HL-60 (cell line): Measurements from ENCODE around the gene TACC2.

ENCODE experiments used
- DNase-seq, 2 experiments: peaks; one replicate each; pipeline ENCODE4 v3.0.0-alpha.2; 2010 to 2020; ENCODE audit warnings: low read depth in 1 of 2, low spot score in 1 of 2
- H3K27ac ChIP-seq: fragments of 250-450 bp; sonication (Bioruptor Pico); replicated peaks from 2 replicates; pipeline ENCODE4 v1.5.1; 2020; ENCODE audit warnings: mild to moderate bottlenecking, moderate library complexity
- H3K27me3 ChIP-seq: fragments of 250-450 bp; sonication (Bioruptor Pico); 2 replicates; pipeline ENCODE4 v1.5.1; 2021; ENCODE audit warnings: mild to moderate bottlenecking, moderate library complexity; ENCODE audit not compliant: insufficient read depth, poor library complexity, severe bottlenecking
- H3K4me3 ChIP-seq: replicated peaks from 2 replicates; pipeline ENCODE4 v1.5.1; 2011; ENCODE audit warnings: mild to moderate bottlenecking, control low read depth, low read length; ENCODE audit not compliant: insufficient read depth
- GABPA ChIP-seq: IDR thresholded peaks from 2 replicates; pipeline ENCODE4 v1.6.1; 2012; ENCODE audit warnings: low read depth
- POLR2AphosphoS5 ChIP-seq: IDR thresholded peaks from 2 replicates; pipeline ENCODE4 v1.6.1; 2012; ENCODE audit warnings: low read depth
- SPI1 ChIP-seq: IDR thresholded peaks from 2 replicates; pipeline ENCODE4 v1.6.1; 2012; ENCODE audit warnings: low read depth, mild to moderate bottlenecking, borderline replicate concordance
- TF ChIP-seq, protein P1 (sequence below): IDR thresholded peaks from one replicate; pipeline ENCODE4 v1.5.1; 2011; ENCODE audit warnings: low read length, control low read depth, inconsistent platforms; ENCODE audit not compliant: insufficient read depth
- TF ChIP-seq, protein P2 (sequence below): IDR thresholded peaks from 2 replicates; pipeline ENCODE4 v1.6.1; 2012; ENCODE audit warnings: low read depth; ENCODE audit not compliant: insufficient replicate concordance

TACC2 gene

DNA sequence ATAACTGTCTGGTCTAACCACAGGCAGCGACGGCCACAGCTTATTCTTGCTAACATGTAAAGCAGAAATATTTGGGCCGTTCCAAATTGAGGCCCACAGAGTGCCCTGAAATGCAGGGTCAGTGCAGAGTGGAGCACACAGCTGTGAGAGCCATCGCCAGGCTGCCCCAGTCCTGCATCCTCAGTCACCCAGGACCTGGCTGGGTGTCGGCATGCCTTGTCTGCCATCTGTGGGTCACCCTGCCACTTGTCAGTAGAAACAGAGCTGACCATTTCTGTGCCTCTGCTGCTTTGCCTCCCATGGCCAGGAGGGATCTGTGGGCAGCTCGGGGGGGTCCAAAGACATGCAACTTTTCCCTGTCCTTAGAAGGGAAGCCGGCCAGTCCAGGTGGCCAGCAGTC, 224.8 kb downstream of the TACC2 start:
- H3K27ac ChIP-seq, result no peak overlapping the region
- TF ChIP-seq, protein P1, sequence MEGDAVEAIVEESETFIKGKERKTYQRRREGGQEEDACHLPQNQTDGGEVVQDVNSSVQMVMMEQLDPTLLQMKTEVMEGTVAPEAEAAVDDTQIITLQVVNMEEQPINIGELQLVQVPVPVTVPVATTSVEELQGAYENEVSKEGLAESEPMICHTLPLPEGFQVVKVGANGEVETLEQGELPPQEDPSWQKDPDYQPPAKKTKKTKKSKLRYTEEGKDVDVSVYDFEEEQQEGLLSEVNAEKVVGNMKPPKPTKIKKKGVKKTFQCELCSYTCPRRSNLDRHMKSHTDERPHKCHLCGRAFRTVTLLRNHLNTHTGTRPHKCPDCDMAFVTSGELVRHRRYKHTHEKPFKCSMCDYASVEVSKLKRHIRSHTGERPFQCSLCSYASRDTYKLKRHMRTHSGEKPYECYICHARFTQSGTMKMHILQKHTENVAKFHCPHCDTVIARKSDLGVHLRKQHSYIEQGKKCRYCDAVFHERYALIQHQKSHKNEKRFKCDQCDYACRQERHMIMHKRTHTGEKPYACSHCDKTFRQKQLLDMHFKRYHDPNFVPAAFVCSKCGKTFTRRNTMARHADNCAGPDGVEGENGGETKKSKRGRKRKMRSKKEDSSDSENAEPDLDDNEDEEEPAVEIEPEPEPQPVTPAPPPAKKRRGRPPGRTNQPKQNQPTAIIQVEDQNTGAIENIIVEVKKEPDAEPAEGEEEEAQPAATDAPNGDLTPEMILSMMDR, result no peak
- no peak for TF ChIP-seq GABPA
- TF ChIP-seq POLR2AphosphoS5, result no peak
- no peak for TF ChIP-seq SPI1
- TF ChIP-seq, protein P2, sequence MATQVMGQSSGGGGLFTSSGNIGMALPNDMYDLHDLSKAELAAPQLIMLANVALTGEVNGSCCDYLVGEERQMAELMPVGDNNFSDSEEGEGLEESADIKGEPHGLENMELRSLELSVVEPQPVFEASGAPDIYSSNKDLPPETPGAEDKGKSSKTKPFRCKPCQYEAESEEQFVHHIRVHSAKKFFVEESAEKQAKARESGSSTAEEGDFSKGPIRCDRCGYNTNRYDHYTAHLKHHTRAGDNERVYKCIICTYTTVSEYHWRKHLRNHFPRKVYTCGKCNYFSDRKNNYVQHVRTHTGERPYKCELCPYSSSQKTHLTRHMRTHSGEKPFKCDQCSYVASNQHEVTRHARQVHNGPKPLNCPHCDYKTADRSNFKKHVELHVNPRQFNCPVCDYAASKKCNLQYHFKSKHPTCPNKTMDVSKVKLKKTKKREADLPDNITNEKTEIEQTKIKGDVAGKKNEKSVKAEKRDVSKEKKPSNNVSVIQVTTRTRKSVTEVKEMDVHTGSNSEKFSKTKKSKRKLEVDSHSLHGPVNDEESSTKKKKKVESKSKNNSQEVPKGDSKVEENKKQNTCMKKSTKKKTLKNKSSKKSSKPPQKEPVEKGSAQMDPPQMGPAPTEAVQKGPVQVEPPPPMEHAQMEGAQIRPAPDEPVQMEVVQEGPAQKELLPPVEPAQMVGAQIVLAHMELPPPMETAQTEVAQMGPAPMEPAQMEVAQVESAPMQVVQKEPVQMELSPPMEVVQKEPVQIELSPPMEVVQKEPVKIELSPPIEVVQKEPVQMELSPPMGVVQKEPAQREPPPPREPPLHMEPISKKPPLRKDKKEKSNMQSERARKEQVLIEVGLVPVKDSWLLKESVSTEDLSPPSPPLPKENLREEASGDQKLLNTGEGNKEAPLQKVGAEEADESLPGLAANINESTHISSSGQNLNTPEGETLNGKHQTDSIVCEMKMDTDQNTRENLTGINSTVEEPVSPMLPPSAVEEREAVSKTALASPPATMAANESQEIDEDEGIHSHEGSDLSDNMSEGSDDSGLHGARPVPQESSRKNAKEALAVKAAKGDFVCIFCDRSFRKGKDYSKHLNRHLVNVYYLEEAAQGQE, result no peak
- no peaks in the 10 kb centered on the region for H3K27me3 ChIP-seq
- H3K4me3 ChIP-seq, result no peak overlapping the region
- no peak for DNase-seq

DNA sequence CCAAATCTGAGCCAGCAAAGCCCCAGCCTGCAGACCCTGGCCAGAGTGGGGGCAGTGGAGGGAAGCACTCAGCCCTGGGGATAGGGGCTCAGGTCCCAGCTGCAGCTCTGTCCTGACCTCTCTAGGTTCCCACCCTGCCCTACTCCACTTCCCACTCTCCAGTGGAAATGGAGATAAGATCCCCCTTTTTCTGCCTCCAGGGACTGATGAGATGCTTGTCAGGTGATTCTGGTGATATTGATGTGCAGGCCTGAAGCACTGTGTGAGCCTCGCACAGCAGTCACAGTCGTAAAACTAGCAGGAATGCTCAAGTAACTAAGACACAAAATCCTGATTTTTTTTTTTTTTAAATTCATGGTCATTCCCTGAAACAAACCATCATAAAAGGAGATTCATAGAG, 227.1 kb downstream of the TACC2 start:
- Histone ChIP-seq H3K4me3 (no peak overlapping the region), H3K27me3 (no peaks in the 10 kb centered on the region), H3K27ac (no peak overlapping the region)
- DNase-seq, result no peak
- TF ChIP-seq, protein P1, result no peak
- TF ChIP-seq, protein P2, result no peak
- TF ChIP-seq SPI1 (no peak), GABPA (no peak), POLR2AphosphoS5 (no peak)

DNA sequence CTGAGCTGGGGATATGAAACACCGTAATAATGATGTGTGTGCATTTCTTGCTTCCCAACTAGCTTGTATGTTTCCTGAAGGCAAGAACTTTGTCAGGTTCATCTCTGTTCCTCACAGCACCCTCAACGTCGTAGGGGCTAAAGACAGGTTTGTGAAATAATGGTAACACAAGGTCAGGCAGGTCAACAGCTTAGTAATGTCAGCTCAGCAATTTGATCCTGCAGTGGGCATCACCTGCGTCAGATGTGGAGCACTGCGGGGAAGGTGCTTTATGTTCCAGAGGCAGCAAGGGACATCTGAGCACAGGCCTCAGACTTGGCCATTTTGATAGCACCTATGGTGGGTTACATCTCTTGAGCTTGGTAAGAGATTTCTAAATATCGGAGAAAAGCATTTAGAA, 230.4 kb downstream of the TACC2 start:
- Histone ChIP-seq H3K27ac (no peak overlapping the region), H3K4me3 (no peak overlapping the region), H3K27me3 (no peaks in the 10 kb centered on the region)
- TF ChIP-seq POLR2AphosphoS5 (no peak), GABPA (no peak), SPI1 (no peak)
- TF ChIP-seq, protein P1, result no peak
- TF ChIP-seq, protein P2, result no peak
- no peak for DNase-seq
